LNCaP clone FGC (cell line): ENCODE results near the gene HEXIM2.
"Not testable (repeated sequence)": the region's sequence is repeated elsewhere in the genome, so short reads cannot be mapped to it uniquely, and the experiment has no call there.

Source experiments
- DNase-seq: peaks from one replicate; pipeline ENCODE4 v3.0.0-alpha.2; 2011; ENCODE audit warnings: low read depth
- H3K4me3 ChIP-seq: 2 replicates; pipeline ENCODE4 v1.5.1; 2011; ENCODE audit warnings: mild to moderate bottlenecking, low read depth, low read length, control low read depth
- TF ChIP-seq, protein P1 (sequence below): IDR thresholded peaks from 2 replicates; pipeline ENCODE4 v1.5.1; 2012; ENCODE audit warnings: mild to moderate bottlenecking; ENCODE audit not compliant: control insufficient read depth, insufficient read depth; ENCODE audit errors: extremely low read depth

Gene HEXIM2

DNA sequence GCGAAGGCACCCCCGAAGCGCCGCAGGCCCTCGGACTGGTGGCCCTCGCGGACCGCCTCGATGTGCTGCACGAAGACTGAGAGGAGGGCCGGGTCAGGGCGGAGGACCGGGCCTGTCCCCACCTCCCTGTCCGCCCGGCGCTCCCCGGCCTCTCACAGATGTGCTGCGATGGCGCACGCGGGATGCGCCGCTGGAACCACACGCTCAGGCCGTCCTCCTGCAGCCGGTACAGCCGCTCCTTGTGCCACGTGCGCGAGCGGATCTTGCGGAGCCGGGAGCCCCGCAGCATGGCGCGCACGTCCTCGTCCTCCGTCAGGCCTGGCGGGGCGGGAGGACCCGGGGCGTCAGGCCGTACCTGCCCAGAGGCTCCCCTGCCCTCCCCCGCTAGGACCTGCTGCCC, 40.6 kb upstream of the HEXIM2 start:
- DNase-seq, result no peak
- H3K4me3 ChIP-seq, result no peak overlapping the region
- TF ChIP-seq, protein P1, sequence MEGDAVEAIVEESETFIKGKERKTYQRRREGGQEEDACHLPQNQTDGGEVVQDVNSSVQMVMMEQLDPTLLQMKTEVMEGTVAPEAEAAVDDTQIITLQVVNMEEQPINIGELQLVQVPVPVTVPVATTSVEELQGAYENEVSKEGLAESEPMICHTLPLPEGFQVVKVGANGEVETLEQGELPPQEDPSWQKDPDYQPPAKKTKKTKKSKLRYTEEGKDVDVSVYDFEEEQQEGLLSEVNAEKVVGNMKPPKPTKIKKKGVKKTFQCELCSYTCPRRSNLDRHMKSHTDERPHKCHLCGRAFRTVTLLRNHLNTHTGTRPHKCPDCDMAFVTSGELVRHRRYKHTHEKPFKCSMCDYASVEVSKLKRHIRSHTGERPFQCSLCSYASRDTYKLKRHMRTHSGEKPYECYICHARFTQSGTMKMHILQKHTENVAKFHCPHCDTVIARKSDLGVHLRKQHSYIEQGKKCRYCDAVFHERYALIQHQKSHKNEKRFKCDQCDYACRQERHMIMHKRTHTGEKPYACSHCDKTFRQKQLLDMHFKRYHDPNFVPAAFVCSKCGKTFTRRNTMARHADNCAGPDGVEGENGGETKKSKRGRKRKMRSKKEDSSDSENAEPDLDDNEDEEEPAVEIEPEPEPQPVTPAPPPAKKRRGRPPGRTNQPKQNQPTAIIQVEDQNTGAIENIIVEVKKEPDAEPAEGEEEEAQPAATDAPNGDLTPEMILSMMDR, result no peak

DNA sequence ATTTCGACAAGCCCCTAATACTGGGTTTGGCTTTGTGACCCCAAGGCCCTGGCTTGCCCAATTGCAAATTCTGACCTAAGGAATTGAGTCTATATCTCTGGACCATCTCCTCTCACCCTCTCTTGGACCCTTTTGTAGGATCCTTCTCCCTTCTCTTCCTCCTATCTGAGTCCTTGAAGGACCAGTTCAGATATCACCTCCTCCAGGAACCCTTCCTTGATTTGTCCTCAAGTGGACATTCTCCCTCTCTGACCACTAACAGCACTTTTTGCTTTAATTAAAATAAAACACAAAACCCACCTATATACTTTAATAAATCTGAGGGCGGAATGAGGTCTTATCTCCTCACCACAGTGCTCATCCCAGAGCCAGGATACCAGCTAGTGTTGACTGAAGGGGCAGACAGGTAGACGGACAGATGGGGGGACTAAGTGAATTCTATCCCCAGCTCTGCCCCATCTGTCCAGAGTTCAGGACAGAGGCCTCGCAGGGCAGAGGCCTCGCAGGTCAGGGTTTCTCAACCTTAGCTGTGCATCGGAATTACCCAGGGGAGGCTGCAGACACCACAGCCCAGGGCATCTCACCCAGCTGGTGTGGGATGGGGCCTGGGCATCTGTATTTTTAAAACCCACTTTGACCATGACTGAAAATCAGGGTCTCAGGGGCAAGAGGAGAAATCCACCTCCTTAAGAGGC, 38.5 kb upstream of the HEXIM2 start:
- TF ChIP-seq, protein P1, result no peak
- no peak overlapping the region for H3K4me3 ChIP-seq
- DNase-seq, result no peak

DNA sequence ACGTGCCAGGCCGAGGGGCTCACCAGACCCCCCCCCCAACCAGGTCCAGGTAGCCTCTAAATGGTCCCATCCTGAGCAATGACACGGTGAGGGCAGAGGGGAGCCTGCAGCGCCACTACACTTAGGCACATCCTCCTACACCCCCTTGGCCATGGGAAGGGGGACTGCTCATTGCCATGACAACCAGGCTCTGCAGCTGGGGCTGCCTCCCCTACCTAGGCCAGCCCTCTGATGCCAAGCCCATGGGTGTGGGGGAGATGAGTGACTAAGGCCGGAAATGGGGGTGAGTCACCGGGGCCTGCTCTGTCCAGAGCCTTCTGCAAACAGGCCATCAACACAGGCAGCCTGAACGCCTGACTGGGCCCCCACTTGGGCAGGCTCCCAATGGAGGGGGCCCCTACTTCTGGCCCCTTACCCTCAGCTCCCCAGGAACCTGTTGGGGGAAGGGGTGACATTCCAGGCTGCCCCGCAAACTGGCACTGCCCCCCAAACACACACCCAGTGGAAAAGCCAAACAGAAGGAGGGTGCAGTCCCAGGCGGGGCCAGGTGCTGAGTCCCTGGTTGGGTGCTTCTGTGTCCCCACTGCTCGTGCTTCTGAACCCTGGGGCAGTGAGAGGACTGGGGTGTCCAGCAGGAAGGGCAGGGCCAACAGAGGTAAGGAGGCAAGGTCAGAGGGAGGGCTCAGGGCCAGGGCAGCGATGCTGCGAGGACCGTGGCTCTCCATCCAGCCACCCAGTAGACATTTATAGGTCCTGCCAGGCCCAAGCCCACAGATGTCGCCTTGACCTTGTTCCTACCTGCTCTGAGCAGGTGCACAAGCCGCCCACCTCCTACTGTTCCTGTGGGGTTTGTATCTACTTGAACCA, 37.5 kb upstream of the HEXIM2 start:
- H3K4me3 ChIP-seq, result no peak overlapping the region
- TF ChIP-seq, protein P1, result no peak
- DNase-seq, result no peak

DNA sequence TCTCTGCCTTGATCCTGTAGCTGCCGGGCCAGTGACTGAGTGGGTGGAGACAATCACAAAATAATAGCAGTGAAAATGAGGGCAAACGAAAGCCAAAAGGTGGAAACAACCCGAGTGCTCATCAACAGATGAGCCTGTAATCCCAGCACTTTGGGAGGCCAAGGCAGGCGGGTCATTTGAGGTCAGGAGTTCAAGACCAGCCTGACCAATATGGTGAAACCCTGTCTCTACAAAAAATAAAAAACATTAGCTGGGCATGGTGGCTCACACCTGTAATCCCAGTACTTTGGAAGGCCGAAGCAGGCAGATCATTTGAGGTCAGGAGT, 36.9 kb upstream of the HEXIM2 start:
- not testable (repeated sequence) for H3K4me3 ChIP-seq, DNase-seq

DNA sequence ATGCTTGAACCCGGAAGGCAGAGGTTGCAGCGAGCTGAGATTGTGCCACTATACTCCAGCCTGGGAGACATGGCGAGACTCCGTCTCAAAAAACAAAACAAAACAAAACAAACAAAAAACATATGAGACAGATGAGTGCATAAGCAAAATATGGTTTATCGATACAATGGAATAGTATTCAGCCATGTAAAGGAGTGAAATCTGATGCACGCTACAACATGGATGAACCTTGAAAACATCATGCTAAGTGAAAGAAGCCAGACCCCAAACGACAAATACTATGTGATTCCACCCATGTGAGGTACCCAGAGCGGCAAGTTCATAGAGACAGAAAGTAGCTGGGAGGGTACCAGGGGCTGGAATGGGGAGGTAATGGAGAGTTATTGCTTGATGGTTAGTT, 36.2 kb upstream of the HEXIM2 start:
- DNase-seq, result no peak
- TF ChIP-seq, protein P1, result no peak
- H3K4me3 ChIP-seq, result no peak overlapping the region

DNA sequence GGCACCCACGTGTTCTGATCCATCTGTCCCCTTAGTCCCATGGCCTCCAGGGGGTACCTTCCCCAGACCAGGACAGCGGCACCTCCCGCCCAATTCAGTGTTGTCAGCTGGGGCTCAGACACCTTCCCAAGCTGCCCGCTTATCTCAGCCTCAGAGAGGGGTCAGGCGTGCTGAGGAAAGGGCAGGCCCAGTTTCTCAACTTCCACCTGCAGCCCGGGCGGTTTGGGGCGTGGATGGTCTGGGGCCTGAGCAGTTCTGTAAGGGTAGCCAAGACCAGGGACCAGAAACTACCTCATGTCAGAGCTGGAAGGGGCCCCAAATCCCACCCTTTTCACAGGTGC, 34.5 kb upstream of the HEXIM2 start:
- no peak overlapping the region for H3K4me3 ChIP-seq
- TF ChIP-seq, protein P1, result no peak
- DNase-seq, result no peak

DNA sequence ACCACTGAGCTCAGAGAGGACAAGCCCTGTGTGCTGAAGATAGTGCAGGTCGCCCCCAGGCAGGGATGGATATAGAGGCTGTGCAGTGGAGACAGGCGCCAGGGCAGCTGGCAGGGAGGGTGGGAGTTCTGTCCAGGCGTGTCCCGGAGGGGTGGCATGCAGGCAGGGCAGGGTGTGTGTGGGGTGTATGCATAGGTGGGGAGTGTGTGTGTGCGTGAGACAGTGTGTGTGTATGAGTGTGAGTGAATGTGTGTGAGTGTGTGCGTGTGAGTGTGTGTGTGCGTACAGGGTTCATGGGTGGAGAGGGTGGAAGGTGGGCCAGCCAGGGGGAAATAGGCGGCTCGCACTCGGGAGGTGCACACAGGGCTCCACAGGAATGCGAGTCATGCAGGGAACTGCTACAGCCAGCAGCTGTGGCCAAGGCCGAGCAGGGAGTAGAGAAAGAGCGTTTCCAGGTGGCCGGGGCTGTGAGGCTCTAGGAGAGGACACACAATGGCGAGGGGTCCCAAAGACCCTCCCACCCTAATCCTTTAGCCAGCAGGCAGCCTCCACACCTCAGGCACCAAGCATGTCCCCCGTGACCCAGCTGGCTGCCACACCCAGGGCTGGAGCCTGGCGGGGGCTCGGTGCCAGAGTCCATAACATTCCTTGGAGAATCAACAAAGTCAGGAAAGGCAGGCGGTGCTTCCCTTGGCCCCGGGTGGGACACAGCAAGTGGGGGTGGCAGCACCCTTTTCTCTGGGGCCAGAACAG, 34.0 kb upstream of the HEXIM2 start:
- TF ChIP-seq, protein P1, result no peak
- H3K4me3 ChIP-seq, result no peak overlapping the region
- DNase-seq, result no peak
